HEK293 (cell line): ENCODE data around the gene OR1D2.

Experiments
- CTCF ChIA-PET: fragments of 350-600 bp; formaldehyde crosslinking; extraction: SDS; loops from one replicate; lab custom pipeline; 2021; ENCODE audit warnings: antibody characterized with exemption; lab: Yijun Ruan, JAX
- POLR2A ChIA-PET: fragments of 300-600 bp; formaldehyde crosslinking; extraction: SDS; loops from one replicate; lab custom pipeline; 2020; ENCODE audit warnings: antibody characterized with exemption, inconsistent platforms; lab: Yijun Ruan, JAX
- H3K27ac ChIP-seq: fragments of 200-500 bp; sonication (Bioruptor generic); 2 replicates; pipeline ENCODE4 v1.5.1; 2014; ENCODE audit warnings: low read depth, low read length, control low read depth, inconsistent platforms; ENCODE audit errors: extremely low read depth
- H3K36me3 ChIP-seq, 2 experiments: fragments of 200-500 bp in 1 of 2; sonication (Bioruptor generic) in 1 of 2; 1 replicate in 1 of 2; 2 replicates in 1 of 2; pipeline ENCODE4 v1.5.1; 2014 to 2017; ENCODE audit warnings: inconsistent platforms in 2 of 2, low read length in 2 of 2; ENCODE audit not compliant: control insufficient read depth in 2 of 2, insufficient read depth in 1 of 2
- H3K4me1 ChIP-seq: fragments of 200-500 bp; sonication (Bioruptor generic); 2 replicates; pipeline ENCODE4 v1.5.1; 2014; ENCODE audit warnings: mild to moderate bottlenecking, low read length, inconsistent platforms; ENCODE audit not compliant: control insufficient read depth, insufficient read depth
- H3K4me3 ChIP-seq: 2 replicates; pipeline ENCODE4 v1.5.1; 2011; ENCODE audit warnings: low read depth, mild to moderate bottlenecking, control low read depth, low read length, moderate library complexity
- H3K9me3 ChIP-seq: fragments of 200-500 bp; sonication (Bioruptor generic); 2 replicates; pipeline ENCODE4 v1.5.1; 2014; ENCODE audit warnings: low read depth, low read length, inconsistent platforms; ENCODE audit not compliant: control insufficient read depth, insufficient read depth
- AEBP2 ChIP-seq: fragments of 450-650 bp; formaldehyde crosslinking; IDR thresholded peaks from 2 replicates; pipeline ENCODE4 v1.5.1; 2016; ENCODE audit warnings: missing biosample characterization, missing genetic modification characterization, borderline replicate concordance
- HOXA7 ChIP-seq: sonication (generic); formaldehyde crosslinking; IDR thresholded peaks from 2 replicates; pipeline ENCODE4 v1.8.1; 2022; ENCODE audit warnings: missing genetic modification reagents, borderline replicate concordance
- KLF16 ChIP-seq: fragments of 450-650 bp; formaldehyde crosslinking; IDR thresholded peaks from 2 replicates; pipeline ENCODE4 v1.5.1; 2017; ENCODE audit warnings: missing biosample characterization, missing genetic modification characterization
- ZBTB10 ChIP-seq: fragments of 450-650 bp; formaldehyde crosslinking; IDR thresholded peaks from 2 replicates; pipeline ENCODE4 v1.5.1; 2016; ENCODE audit warnings: missing biosample characterization, missing genetic modification characterization
- ZBTB48 ChIP-seq: fragments of 450-650 bp; formaldehyde crosslinking; IDR thresholded peaks from 2 replicates; pipeline ENCODE4 v1.5.1; 2016; ENCODE audit warnings: missing biosample characterization, missing genetic modification characterization
- ZEB2 ChIP-seq: fragments of 450-650 bp; formaldehyde crosslinking; IDR thresholded peaks from 2 replicates; pipeline ENCODE4 v1.5.1; 2016; ENCODE audit warnings: missing biosample characterization, missing genetic modification characterization
- ZNF121 ChIP-seq: fragments of 450-650 bp; formaldehyde crosslinking; IDR thresholded peaks from 2 replicates; pipeline ENCODE4 v1.5.1; 2016; ENCODE audit warnings: missing biosample characterization, missing genetic modification characterization
- ZNF211 ChIP-seq: fragments of 450-650 bp; formaldehyde crosslinking; IDR thresholded peaks from 2 replicates; pipeline ENCODE4 v1.5.1; 2016; ENCODE audit warnings: low read depth, missing biosample characterization, missing genetic modification characterization
- ZNF221 ChIP-seq: fragments of 450-650 bp; formaldehyde crosslinking; IDR thresholded peaks from 2 replicates; pipeline ENCODE4 v1.5.1; 2017; ENCODE audit warnings: missing biosample characterization, missing genetic modification characterization, borderline replicate concordance
- ZNF426 ChIP-seq: fragments of 450-650 bp; formaldehyde crosslinking; IDR thresholded peaks from 2 replicates; pipeline ENCODE4 v1.5.1; 2017; ENCODE audit warnings: missing biosample characterization, missing genetic modification characterization, mild to moderate bottlenecking, inconsistent platforms, moderate library complexity
- ZNF433 ChIP-seq: fragments of 450-650 bp; formaldehyde crosslinking; IDR thresholded peaks from 2 replicates; pipeline ENCODE4 v1.5.1; 2016; ENCODE audit warnings: missing biosample characterization, missing genetic modification characterization, low read depth
- ZNF639 ChIP-seq: fragments of 450-650 bp; formaldehyde crosslinking; IDR thresholded peaks from 2 replicates; pipeline ENCODE4 v1.5.1; 2016; ENCODE audit warnings: missing biosample characterization, missing genetic modification characterization
- ZNF677 ChIP-seq: fragments of 450-650 bp; IDR thresholded peaks from 2 replicates; pipeline ENCODE4 v1.5.0; 2018; ENCODE audit warnings: missing biosample characterization, mild to moderate bottlenecking, missing genetic modification characterization, moderate library complexity
- ZNF701 ChIP-seq: fragments of 450-650 bp; formaldehyde crosslinking; IDR thresholded peaks from 2 replicates; pipeline ENCODE4 v1.5.1; 2016; ENCODE audit warnings: missing biosample characterization, missing genetic modification characterization
- ZNF704 ChIP-seq: fragments of 450-650 bp; formaldehyde crosslinking; IDR thresholded peaks from 2 replicates; pipeline ENCODE4 v1.5.1; 2016; ENCODE audit warnings: missing biosample characterization, missing genetic modification characterization
- ZNF843 ChIP-seq: fragments of 450-650 bp; formaldehyde crosslinking; IDR thresholded peaks from 2 replicates; pipeline ENCODE4 v1.5.1; 2016; ENCODE audit warnings: missing biosample characterization, missing genetic modification characterization
- ZSCAN18 ChIP-seq: fragments of 450-650 bp; formaldehyde crosslinking; IDR thresholded peaks from 2 replicates; pipeline ENCODE4 v1.5.1; 2016; ENCODE audit warnings: missing biosample characterization, missing genetic modification characterization

OR1D2 gene

GRCh38 chr17:3038941-3039340, 65.3 kb downstream of the OR1D2 start:
- no peaks in the 10 kb centered on the region for H3K36me3 ChIP-seq
- ChIA-PET POLR2A (interaction anchor here (0.7 kb wide), 1 partner anchor 203 kb away, joined by 3 read pairs; no protein-coding TSS in a partner anchor), CTCF (interaction anchor here (0.6 to 1.5 kb wide), 3 partner anchors 10 to 181 kb away, joined by 4 to 8 read pairs (median 6); no protein-coding TSS in a partner anchor)
- no peak overlapping the region for H3K4me3 ChIP-seq
- no peak overlapping the region for H3K27ac ChIP-seq
- H3K4me1 ChIP-seq, result no peaks in the 10 kb centered on the region
- TF ChIP-seq ZBTB48, result no peak
- no peak for TF ChIP-seq ZNF701 (tag by site-specific recombination)
- no peak for TF ChIP-seq ZNF121 (tag by site-specific recombination)
- TF ChIP-seq AEBP2 (tag by site-specific recombination), result no peak
- TF ChIP-seq ZEB2 (tag by site-specific recombination), result no peak
- no peak for TF ChIP-seq ZNF426 (tag by site-specific recombination)
- TF ChIP-seq KLF16, result no peak
- no peak for TF ChIP-seq ZSCAN18 (tag by site-specific recombination)
- no peak for TF ChIP-seq ZNF433 (tag by site-specific recombination)
- TF ChIP-seq ZNF843, result no peak
- TF ChIP-seq HOXA7 (CRISPR knock-in tag), result no peak
- TF ChIP-seq ZNF704 (tag by site-specific recombination), result no peak
- TF ChIP-seq ZNF639 (tag by site-specific recombination), result no peak
- no peak for TF ChIP-seq ZNF221 (tag by site-specific recombination)
- no peak for TF ChIP-seq ZNF211
- no peak for TF ChIP-seq ZBTB10
- TF ChIP-seq ZNF677 (tag by site-specific recombination), result no peak
- peaks cover 4% of the 10 kb centered on the region; the same call in 1 of the 2 replicates for H3K9me3 ChIP-seq
